ENCODE results near the gene CYP4A22.

Gene CYP4A22

GRCh38 chr1:47160716-47161115, 23.5 kb downstream of the CYP4A22 start:
- H3K9me3 ChIP-seq = no peaks in the 10 kb centered on the region
- H3K27ac ChIP-seq = no peak overlapping the region
- H3K27me3 ChIP-seq = no peaks in the 10 kb centered on the region
- no peak for TF ChIP-seq CTCF (IDR thresholded peaks at IDR 0.05)
- H3K36me3 ChIP-seq = no peaks in the 10 kb centered on the region
- H3K4me3 ChIP-seq (ENCODE audit: low read depth in 1 of 2, low read length in 1 of 2) = no peak overlapping the region
- H3K4me1 ChIP-seq (ENCODE audit: control insufficient read depth in 1 of 2, insufficient read depth in 1 of 2, low read depth in 1 of 2, low read length in 1 of 2) = no peaks in the 10 kb centered on the region

- H3K9me3 ChIP-seq = no peaks in the 10 kb centered on the region
- H3K27me3 ChIP-seq = no peaks in the 10 kb centered on the region
- H3K36me3 ChIP-seq = no peaks in the 10 kb centered on the region
- no peak overlapping the region for H3K27ac ChIP-seq
- no peak overlapping the region for H3K4me3 ChIP-seq (ENCODE audit: low read depth in 1 of 2, low read length in 1 of 2)
- H3K4me1 ChIP-seq (ENCODE audit: control insufficient read depth in 1 of 2, insufficient read depth in 1 of 2, low read depth in 1 of 2, low read length in 1 of 2) = no peaks in the 10 kb centered on the region
- TF ChIP-seq CTCF (IDR thresholded peaks at IDR 0.05) = no peak
Observed at GRCh38 chr1:47161298-47162040, 24.2 kb downstream of the CYP4A22 start.

GRCh38 chr1:47164552-47164951, 27.3 kb downstream of the CYP4A22 start:
- no peaks in the 10 kb centered on the region for H3K27me3 ChIP-seq
- no peaks in the 10 kb centered on the region for H3K4me1 ChIP-seq (ENCODE audit: control insufficient read depth in 1 of 2, insufficient read depth in 1 of 2, low read depth in 1 of 2, low read length in 1 of 2)
- H3K36me3 ChIP-seq = no peaks in the 10 kb centered on the region
- no peak overlapping the region for H3K4me3 ChIP-seq (ENCODE audit: low read depth in 1 of 2, low read length in 1 of 2)
- no peak overlapping the region for H3K27ac ChIP-seq
- H3K9me3 ChIP-seq = no peaks in the 10 kb centered on the region
- no peak for TF ChIP-seq CTCF (IDR thresholded peaks at IDR 0.05)

- H3K27me3 ChIP-seq = peaks cover 6% of the 10 kb centered on the region
- no peak overlapping the region for H3K27ac ChIP-seq
- no peaks in the 10 kb centered on the region for H3K9me3 ChIP-seq
- H3K4me3 ChIP-seq (ENCODE audit: low read depth in 1 of 2, low read length in 1 of 2) = no peak overlapping the region
- H3K4me1 ChIP-seq (ENCODE audit: control insufficient read depth in 1 of 2, insufficient read depth in 1 of 2, low read depth in 1 of 2, low read length in 1 of 2) = no peaks in the 10 kb centered on the region
- H3K36me3 ChIP-seq = no peaks in the 10 kb centered on the region
- TF ChIP-seq CTCF (IDR thresholded peaks at IDR 0.05) = no peak
Observed at GRCh38 chr1:47172782-47173181, 35.5 kb downstream of the CYP4A22 start.

- Histone ChIP-seq H3K27ac (no peak overlapping the region), H3K36me3 (no peaks in the 10 kb centered on the region), H3K27me3 (peaks cover 12% of the 10 kb centered on the region), H3K4me3 (ENCODE audit: low read depth in 1 of 2, low read length in 1 of 2) (no peak overlapping the region), H3K4me1 (ENCODE audit: control insufficient read depth in 1 of 2, insufficient read depth in 1 of 2, low read depth in 1 of 2, low read length in 1 of 2) (peaks cover 4 to 6% of the 10 kb centered on the region in 2 experiments), H3K9me3 (no peaks in the 10 kb centered on the region)
- TF ChIP-seq CTCF (IDR thresholded peaks at IDR 0.05) = no peak
Observed at GRCh38 chr1:47174656-47175020, 37.4 kb downstream of the CYP4A22 start.

All from neutrophil (primary cell).